GM21723 (cell line): ENCODE measurements around the gene RYR2.

ENCODE experiments used
- ATAC-seq: cut with Tn5 transposase; IDR thresholded peaks from one replicate; pipeline ENCODE4 v1.9.1; 2021; ENCODE audit warnings: mild to moderate bottlenecking, moderate library complexity; ENCODE audit not compliant: unreplicated experiment

Gene RYR2

GRCh38 chr1:237879195-237879594 lies 837.2 kb downstream of the RYR2 start:
- no peak for ATAC-seq
